RPMI8226 (cell line): ENCODE results near the gene SEMA3B.
A peak's percentile ranks its signal among the peaks of the same experiment; 100 is the strongest.
"Not testable (repeated sequence)": the region's sequence is repeated elsewhere in the genome, so short reads cannot be mapped to it uniquely, and the experiment has no call there.

ENCODE experiments used
- DNase-seq: peaks from one replicate; pipeline ENCODE4 v3.0.0-alpha.2; 2015

SEMA3B gene

GRCh38 chr3:50274371-50275104 lies 5.6 kb downstream of the SEMA3B start:
- DNase-seq: peak; percentile 77

GRCh38 chr3:50275141-50275995 lies 6.4 kb downstream of the SEMA3B start:
- no peak for DNase-seq

GRCh38 chr3:50275996-50276761 lies 7.2 kb downstream of the SEMA3B start:
- DNase-seq: no peak

- no peak for DNase-seq
Measured at GRCh38 chr3:50276762-50277101, 7.8 kb downstream of the SEMA3B start.

GRCh38 chr3:50278123-50278879 lies 9.4 kb downstream of the SEMA3B start:
- DNase-seq: no peak

- DNase-seq: no peak
Measured at GRCh38 chr3:50278880-50279224, 9.9 kb downstream of the SEMA3B start, which contains the start of gene LSMEM2. LSMEM2 (plus strand) TSS chr3:50279087; CDS start chr3:50279114, 27 bp downstream.

GRCh38 chr3:50279255-50280016 lies 10.5 kb downstream of the SEMA3B start:
- no peak for DNase-seq

GRCh38 chr3:50284121-50284520 lies 15.2 kb downstream of the SEMA3B start:
- not testable (repeated sequence) for DNase-seq

- DNase-seq: no peak
Measured at GRCh38 chr3:50286322-50287227, 17.6 kb downstream of the SEMA3B start.

- DNase-seq: no peak
Measured at GRCh38 chr3:50287262-50287661, 18.3 kb downstream of the SEMA3B start.

GRCh38 chr3:50288387-50289007 lies 19.6 kb downstream of the SEMA3B start:
- DNase-seq: no peak

GRCh38 chr3:50289130-50289529 lies 20.2 kb downstream of the SEMA3B start:
- DNase-seq: no peak

- DNase-seq: no peak
Measured at GRCh38 chr3:50290161-50290641, 21.3 kb downstream of the SEMA3B start.

- peak; percentile 98 for DNase-seq
Measured at GRCh38 chr3:50292159-50293078, 23.5 kb downstream of the SEMA3B start, which contains the start of gene IFRD2. IFRD2 (minus strand) TSS chr3:50292429; CDS start chr3:50292274, 155 bp downstream.

- DNase-seq: no peak
Measured at GRCh38 chr3:50293079-50293801, 24.3 kb downstream of the SEMA3B start.

GRCh38 chr3:50294089-50294488 lies 25.1 kb downstream of the SEMA3B start:
- DNase-seq: no peak

- no peak for DNase-seq
Measured at GRCh38 chr3:50294492-50295403, 25.8 kb downstream of the SEMA3B start.
